Bronchial epithelial cell (primary cell): ENCODE measurements around the gene MESD. TPM values are rescaled to one million over a fixed set of nuclear protein-coding genes. Genes with fewer than 3 reads are reported as not detected.
A peak's percentile ranks its signal among the peaks of the same experiment; 100 is the strongest.

Source experiments
- DNase-seq: peaks from one replicate; pipeline ENCODE4 v3.0.0-alpha.2; 2010; ENCODE audit warnings: low read depth
- FAIRE-seq: peaks from 2 replicates; lab custom pipeline; 2011; peaks lifted over from hg19 to GRCh38; lab: Jason Lieb, UNC
- H3K27me3 ChIP-seq: 2 replicates; pipeline ENCODE4 v1.5.1; 2011; ENCODE audit warnings: low read length; ENCODE audit not compliant: control insufficient read depth, insufficient read depth
- H3K36me3 ChIP-seq: 2 replicates; pipeline ENCODE4 v1.5.1; 2011; ENCODE audit warnings: low read length; ENCODE audit not compliant: control insufficient read depth, insufficient read depth
- H3K4me3 ChIP-seq: 2 replicates; pipeline ENCODE4 v1.5.1; 2011; ENCODE audit warnings: mild to moderate bottlenecking, low read depth, low read length, control low read depth
- total RNA-seq: library from RNA; depleted of rRNA; stranded (reverse); fragments of >200 nt; gene quantifications from 2 replicates; pipeline ENCODE4 v1.2.1, GENCODE V29; 2014
- TF ChIP-seq, protein P1 (sequence below): IDR thresholded peaks from 2 replicates; pipeline ENCODE4 v1.5.1; 2011; ENCODE audit warnings: mild to moderate bottlenecking, moderate library complexity, low read length, control low read depth, inconsistent platforms; ENCODE audit not compliant: insufficient read depth, severe bottlenecking

MESD gene
- total RNA-seq, 1 donor from 2014 or later = 24.7 TPM

DNA sequence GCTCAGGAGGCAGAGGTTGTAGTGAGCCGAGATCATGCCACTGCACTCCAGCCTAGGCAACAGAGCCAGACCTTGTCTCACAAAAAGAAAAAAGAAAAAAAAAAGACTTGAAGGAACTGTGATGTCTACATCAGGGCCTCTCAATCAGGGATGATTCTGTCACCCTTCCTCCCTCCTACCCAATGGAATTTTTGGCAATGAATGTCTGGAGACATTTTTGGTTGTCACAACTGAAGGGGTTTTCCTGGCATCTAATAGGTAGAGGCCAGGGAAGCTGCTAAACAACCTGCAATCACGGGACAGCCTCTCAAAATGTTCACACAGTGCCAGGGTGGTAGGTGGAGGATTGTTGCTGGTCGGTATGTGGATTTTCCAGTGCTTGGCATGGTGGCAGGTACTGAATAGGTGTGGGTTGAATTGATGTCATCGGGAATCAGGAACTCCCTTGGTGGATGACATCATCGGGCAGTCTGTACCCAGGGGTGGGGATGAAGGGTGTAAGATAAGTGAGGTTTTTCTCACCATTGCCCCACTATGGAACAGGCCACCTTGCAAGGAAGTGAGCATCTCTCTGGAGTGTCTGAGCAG lies 71.3 kb downstream of the MESD start:
- FAIRE-seq (peak; percentile 13), DNase-seq (no peak)
- Histone ChIP-seq H3K27me3 (no peaks in the 10 kb centered on the region), H3K36me3 (no peaks in the 10 kb centered on the region), H3K4me3 (no peak overlapping the region)
- TF ChIP-seq, protein P1, sequence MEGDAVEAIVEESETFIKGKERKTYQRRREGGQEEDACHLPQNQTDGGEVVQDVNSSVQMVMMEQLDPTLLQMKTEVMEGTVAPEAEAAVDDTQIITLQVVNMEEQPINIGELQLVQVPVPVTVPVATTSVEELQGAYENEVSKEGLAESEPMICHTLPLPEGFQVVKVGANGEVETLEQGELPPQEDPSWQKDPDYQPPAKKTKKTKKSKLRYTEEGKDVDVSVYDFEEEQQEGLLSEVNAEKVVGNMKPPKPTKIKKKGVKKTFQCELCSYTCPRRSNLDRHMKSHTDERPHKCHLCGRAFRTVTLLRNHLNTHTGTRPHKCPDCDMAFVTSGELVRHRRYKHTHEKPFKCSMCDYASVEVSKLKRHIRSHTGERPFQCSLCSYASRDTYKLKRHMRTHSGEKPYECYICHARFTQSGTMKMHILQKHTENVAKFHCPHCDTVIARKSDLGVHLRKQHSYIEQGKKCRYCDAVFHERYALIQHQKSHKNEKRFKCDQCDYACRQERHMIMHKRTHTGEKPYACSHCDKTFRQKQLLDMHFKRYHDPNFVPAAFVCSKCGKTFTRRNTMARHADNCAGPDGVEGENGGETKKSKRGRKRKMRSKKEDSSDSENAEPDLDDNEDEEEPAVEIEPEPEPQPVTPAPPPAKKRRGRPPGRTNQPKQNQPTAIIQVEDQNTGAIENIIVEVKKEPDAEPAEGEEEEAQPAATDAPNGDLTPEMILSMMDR = no peak

DNA sequence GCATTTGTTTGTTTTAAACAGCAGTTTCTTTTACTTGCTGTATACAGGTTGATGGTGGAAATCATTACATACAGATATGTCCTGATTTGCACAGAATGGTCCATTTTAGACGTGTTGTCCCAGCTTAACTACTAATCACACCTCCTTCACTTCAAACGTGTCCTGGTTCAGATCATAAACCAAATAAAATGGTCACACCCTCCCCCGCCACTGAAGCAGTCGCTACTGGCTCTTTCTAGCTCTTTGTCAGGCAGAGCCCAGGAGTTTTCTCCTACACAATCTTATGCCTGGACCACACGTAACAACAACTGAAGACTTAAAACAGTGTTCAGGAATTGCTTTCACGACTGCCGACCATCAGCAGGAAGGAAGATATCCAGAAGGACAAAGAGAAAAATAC lies 73.6 kb downstream of the MESD start:
- no peak for FAIRE-seq
- TF ChIP-seq, protein P1 = no peak

DNA sequence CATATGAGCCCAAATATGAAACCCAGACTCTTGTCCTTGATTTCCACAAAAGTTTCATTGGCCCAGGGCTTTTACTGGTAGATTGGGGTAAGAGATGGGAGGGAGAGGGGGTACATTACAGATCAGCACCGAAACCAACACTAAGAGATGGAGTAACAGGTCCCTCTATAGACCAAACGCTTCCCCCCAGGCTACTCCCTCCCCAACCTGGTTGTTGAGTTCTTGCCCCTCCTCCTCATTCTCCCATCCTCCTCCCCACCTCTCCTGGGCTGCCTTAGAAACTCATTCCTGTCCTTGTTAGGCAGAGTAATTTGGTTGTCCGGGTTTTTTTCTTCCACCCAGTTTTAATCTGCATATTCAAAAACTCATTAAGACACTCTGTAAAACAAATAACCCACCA lies 74.1 kb downstream of the MESD start:
- TF ChIP-seq, protein P1 = no peak
- no peak overlapping the region for H3K4me3 ChIP-seq
- H3K36me3 ChIP-seq = no peaks in the 10 kb centered on the region
- H3K27me3 ChIP-seq = no peaks in the 10 kb centered on the region
- DNase-seq = no peak
- FAIRE-seq = no peak

More for the DNA sequence above, 73.6 kb downstream of the MESD start:
- no peak for DNase-seq
- Histone ChIP-seq H3K36me3 (no peaks in the 10 kb centered on the region), H3K27me3 (no peaks in the 10 kb centered on the region), H3K4me3 (no peak overlapping the region)

DNA sequence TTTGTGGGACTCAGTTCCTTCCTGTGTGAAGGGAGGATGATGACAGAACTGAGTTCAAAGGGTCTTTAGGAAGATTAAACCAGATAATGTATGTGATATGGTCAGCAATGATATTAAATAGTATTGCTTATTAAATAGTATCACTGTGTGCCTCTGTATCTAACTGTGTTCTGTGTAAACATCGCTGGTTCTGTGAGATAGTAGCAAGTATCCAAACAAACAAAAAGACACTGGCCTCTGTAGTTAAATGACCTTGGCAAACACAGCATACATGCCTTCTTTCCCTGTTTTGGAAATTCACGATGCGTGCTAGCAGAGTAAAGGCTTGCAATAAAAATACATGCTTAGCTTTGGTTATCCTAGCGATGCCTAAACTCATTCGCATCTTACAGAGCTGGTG lies 76.1 kb downstream of the MESD start:
- Histone ChIP-seq H3K36me3 (no peaks in the 10 kb centered on the region), H3K4me3 (no peak overlapping the region), H3K27me3 (no peaks in the 10 kb centered on the region)
- no peak for DNase-seq
- FAIRE-seq = no peak
- TF ChIP-seq, protein P1 = no peak

DNA sequence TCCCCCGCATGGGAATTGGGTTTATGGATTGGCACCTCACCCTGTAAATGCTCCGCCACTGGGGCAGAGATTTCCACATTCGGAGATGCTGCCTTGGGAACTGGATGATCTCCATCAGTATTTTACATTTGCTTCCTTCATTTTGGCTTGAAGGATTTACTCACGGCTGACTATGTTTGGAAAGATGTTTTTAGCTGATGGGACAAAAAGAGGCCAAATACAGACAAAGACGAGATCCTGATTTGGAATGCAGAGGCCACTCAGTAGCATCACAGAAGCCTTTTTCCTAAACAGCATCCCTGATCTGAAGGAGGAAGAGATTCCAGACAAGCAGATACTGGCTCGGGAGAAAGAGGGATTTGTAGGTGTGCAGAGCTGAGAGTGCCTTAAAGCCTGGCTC lies 76.9 kb downstream of the MESD start:
- TF ChIP-seq, protein P1 = no peak
- Histone ChIP-seq H3K27me3 (no peaks in the 10 kb centered on the region), H3K4me3 (no peak overlapping the region), H3K36me3 (no peaks in the 10 kb centered on the region)
- DNase-seq (no peak), FAIRE-seq (no peak)

DNA sequence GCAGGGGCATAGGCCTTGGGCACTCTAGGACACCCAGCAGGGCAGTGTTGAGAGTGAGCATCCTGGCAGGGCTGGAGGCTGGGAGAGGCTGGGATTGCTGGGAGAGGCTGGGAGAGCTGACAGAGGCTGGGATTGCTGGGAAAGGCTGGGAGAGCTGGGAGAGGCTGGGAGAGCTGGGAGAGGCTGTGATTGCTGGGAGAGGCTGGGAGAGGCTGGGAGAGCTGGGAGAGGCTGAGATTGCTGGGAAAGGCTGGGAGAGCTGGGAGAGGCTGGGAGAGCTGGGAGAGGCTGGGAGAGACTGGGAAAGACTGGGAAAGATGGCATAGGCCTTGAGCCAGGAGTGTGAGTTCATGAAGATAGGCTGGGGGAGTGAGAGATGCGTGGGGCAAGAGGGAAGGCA lies 77.8 kb downstream of the MESD start:
- H3K27me3 ChIP-seq = no peaks in the 10 kb centered on the region
- H3K36me3 ChIP-seq = no peaks in the 10 kb centered on the region
- no peak overlapping the region for H3K4me3 ChIP-seq
- TF ChIP-seq, protein P1 = no peak
- FAIRE-seq = no peak
- DNase-seq = no peak
